Measurements from ENCODE around the gene RAB3D. TPM values are rescaled to one million over a fixed set of nuclear protein-coding genes. Genes with fewer than 3 reads are reported as not detected.
"Not testable (repeated sequence)": the region's sequence is repeated elsewhere in the genome, so short reads cannot be mapped to it uniquely, and the experiment has no call there.

The RAB3D gene
- total RNA-seq, 1 donor from 2014 or later = 33.6 TPM

GRCh38 chr19:11356676-11357550 lies 17.5 kb upstream of the RAB3D start:
- DNase-seq (ENCODE audit: low spot score in 2 of 2) = no peak
- Histone ChIP-seq H3K36me3 (peaks cover 18 to 21% of the 10 kb centered on the region in 2 donors), H3K27ac (no peak overlapping the region), H3K4me3 (peak overlapping the region in 1 of 2 donors; percentile 85), H3K27me3 (no peaks in the 10 kb centered on the region), H3K4me1 (peaks cover 3 to 10% of the 10 kb centered on the region in 2 donors), H3K9me3 (no peaks in the 10 kb centered on the region)
- intact Hi-C loops (cut with DNase I) = loop anchor here (5.0 kb wide), 1 partner anchor 60 kb away; the partner anchor contains the start of gene TSPAN16
- no peak for TF ChIP-seq CTCF (IDR thresholded peaks at IDR 0.05)

GRCh38 chr19:11356074-11356397 lies 16.6 kb upstream of the RAB3D start:
- H3K36me3 ChIP-seq = peaks cover 9 to 13% of the 10 kb centered on the region in 2 donors
- no peak for TF ChIP-seq CTCF (IDR thresholded peaks at IDR 0.05)
- H3K27ac ChIP-seq = peak overlapping the region; percentile 73 to 77
- H3K27me3 ChIP-seq = no peaks in the 10 kb centered on the region
- no peak for DNase-seq (ENCODE audit: low spot score in 2 of 2)
- peak overlapping the region; percentile 60 to 85 for H3K4me3 ChIP-seq
- no peaks in the 10 kb centered on the region for H3K9me3 ChIP-seq
- H3K4me1 ChIP-seq = peaks cover 3 to 10% of the 10 kb centered on the region in 2 donors
- intact Hi-C loops (cut with DNase I) = loop anchor here (5.0 kb wide), 1 partner anchor 59 kb away; the partner anchor contains the start of gene TSPAN16

DNA sequence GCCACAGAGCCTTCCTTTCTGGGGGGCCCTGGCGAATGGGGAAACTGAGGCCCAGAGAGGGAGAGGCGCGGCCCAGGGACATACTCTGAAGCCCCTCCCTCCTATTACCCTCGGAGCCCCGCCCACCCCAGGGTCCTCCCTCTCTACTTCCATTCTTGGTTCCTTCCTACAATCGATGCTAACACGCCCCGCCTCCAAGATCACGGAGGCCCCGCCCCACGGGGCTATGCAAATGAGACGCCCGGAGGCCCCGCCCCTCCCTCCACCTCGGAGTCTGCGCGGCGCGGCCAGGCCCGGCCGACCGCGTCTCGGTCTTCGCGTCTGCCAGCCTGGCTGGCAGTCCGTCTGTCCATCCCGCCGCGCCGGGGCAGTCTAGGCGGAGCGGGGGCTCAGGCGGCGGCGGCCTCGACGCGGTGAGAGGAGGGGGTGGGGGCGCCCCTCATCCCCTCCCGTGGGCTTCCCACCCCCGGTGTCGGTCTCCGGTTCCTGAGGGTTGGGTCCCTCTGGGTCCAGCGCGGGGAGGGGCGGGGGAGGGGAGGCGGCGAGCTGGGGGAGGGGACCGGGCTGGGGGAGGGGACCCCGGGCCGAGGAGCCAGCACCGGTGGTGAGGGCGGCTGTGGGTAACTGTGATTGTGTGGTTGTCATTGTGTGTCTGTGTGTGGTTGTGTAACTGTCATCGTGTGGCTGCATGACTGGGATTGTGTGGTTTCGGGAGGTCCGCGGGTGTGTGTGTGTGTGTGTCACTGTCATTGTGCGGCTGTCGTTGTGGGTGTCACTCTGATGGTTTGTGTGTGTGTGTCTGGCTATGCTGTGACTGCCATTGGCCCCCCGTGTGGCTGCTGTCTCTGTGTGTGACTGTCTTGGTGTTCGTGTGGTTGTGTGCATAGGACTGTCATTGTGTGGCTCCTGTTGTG lies 16.0 kb upstream of the RAB3D start, which contains the start of gene PLPPR2:
TSS of gene PLPPR2 (plus strand) at position 273 of the 914 bp plus-strand sequence. CDS start 2,242 bp downstream, outside the sequence.
- H3K27ac ChIP-seq = peak within 1 kb of the TSS; percentile 73 to 77
- DNase-seq (ENCODE audit: low spot score in 2 of 2) = peak; percentile 88 to 98
- peak within 1 kb of the TSS; percentile 60 to 85 for H3K4me3 ChIP-seq
- peaks cover 3 to 10% of the 10 kb centered on the region in 2 donors for H3K4me1 ChIP-seq
- TF ChIP-seq CTCF (IDR thresholded peaks at IDR 0.05) = no peak
- peaks cover 6 to 12% of the 10 kb centered on the region in 2 donors for H3K36me3 ChIP-seq
- no peaks in the 10 kb centered on the region for H3K9me3 ChIP-seq
- H3K27me3 ChIP-seq = no peaks in the 10 kb centered on the region
- intact Hi-C loops (cut with DNase I) = loop anchor here (1.0 to 5.0 kb wide), 3 partner anchors 9 to 58 kb away; partner anchors contain the start of genes CCDC159, TMEM205 and TSPAN16

DNA sequence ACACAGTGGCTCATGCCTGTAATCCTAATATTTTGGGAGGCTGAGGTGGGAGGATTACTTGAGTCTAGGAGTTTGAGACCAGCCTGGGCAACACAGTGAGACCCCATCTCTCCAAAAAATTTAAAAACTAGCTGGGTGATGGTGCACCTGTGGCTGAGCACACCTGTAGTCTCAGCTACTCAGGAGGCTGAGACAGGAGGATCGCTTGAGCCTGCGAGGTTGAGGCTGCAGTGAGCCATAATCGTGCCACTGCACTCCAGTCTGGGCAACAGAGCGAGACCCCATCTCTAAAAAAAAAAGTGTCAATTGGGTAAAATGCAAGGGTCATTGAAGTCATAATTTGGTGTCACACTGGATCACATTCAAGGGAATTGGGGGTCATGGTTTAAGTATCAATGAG lies 14.6 kb upstream of the RAB3D start:
- intact Hi-C loops (cut with DNase I); H3K36me3 ChIP-seq; H3K4me3 ChIP-seq; H3K9me3 ChIP-seq; H3K27ac ChIP-seq; H3K27me3 ChIP-seq; DNase-seq (ENCODE audit: low spot score in 2 of 2): not testable (repeated sequence)
- H3K4me1 ChIP-seq = peaks cover 3 to 10% of the 10 kb centered on the region in 2 donors

DNA sequence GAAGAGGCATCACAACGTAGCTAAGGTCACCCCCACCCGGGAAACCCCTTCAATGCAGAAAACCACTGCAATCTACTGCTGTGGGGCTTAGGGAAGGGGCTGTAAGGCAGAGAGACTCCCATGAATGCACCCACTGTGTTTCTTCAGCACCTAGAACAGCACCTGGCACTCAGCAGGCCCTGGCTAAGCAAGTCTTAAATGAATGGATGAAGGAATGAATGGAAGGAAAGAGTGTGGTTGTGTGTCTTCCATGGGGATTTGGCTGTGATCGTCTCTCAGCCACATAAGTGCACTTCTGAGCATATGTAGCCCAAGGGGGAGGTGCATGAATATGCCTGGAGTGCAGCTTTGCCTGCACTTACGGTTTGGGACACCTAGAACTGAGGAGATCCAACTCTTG lies 9.7 kb upstream of the RAB3D start:
- intact Hi-C loops (cut with DNase I) = no loop called here
- Histone ChIP-seq H3K27me3 (no peaks in the 10 kb centered on the region), H3K36me3 (no peaks in the 10 kb centered on the region), H3K4me3 (no peak overlapping the region), H3K4me1 (peaks cover 11% of the 10 kb centered on the region in 2 donors), H3K27ac (no peak overlapping the region), H3K9me3 (no peaks in the 10 kb centered on the region)
- no peak for TF ChIP-seq CTCF (IDR thresholded peaks at IDR 0.05)
- DNase-seq (ENCODE audit: low spot score in 2 of 2) = no peak

Measured in ascending aorta (tissue), 2 donors.